ENCODE data around the gene XPO4.
"Not testable (repeated sequence)": the region's sequence is repeated elsewhere in the genome, so short reads cannot be mapped to it uniquely, and the experiment has no call there.

XPO4 gene

GRCh38 chr13:20780317-20780716 is 122.2 kb downstream of the XPO4 start:
- DNase-seq: no peak

- DNase-seq: no peak
These were observed 123.1 kb downstream of the XPO4 start for GRCh38 chr13:20779405-20779804.

DNA sequence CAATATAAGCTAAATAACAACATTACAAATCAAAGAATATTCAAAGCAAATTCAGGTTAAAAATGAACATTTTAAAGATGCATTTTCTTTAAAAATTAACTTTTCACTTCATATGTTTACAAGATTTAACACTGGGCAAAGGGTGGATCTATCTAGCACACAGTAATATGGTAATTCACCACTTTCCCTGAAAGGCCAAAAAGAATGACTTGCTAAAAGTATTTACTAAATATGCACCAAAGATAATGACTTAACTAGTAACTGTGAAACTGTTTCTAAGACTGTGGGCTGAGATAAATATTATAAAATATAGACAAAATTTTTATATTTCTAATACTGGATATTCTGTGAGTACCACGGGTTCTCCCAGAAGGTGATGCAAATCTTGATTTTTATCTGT is 124.2 kb downstream of the XPO4 start:
- DNase-seq: no peak

- no peak for DNase-seq
These were observed 125.8 kb downstream of the XPO4 start for GRCh38 chr13:20776751-20777150.

DNA sequence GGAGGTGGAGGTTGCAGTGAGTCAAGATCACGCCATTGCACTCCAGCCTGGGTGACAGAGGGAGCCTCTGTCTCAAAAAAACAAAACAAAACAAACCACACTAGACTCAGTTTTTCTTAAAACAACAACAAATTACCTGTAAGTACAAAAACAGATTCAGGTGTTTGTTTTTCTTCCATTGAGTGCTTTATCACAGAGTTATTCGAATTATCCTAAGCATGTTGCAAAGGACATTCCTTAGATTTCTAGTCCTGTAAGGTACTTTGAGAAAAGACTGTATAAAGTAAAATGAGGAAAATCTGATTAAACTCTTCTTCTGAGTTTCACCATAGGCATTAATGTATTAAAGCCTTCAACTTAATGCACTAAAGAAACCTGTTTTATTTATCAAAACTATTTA is 126.6 kb downstream of the XPO4 start:
- no peak for DNase-seq

DNA sequence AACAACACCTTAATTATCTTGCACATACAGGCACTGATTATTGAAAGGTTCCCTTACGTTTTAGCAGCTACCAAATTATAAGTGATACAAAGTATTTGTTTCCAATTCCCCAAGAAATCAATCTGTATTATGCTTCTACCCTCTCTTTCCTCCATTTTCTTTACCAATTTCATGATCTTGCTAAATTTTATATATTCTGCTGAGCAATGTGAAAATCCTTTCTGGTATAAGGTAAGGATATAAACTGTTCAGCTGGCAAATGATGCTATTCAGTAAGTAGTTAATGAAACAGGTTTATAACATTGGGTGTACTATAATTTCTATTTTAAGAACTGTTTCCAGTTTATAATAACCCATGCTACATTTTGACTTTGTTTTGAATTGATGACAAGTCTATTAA is 127.8 kb downstream of the XPO4 start:
- DNase-seq: no peak

DNA sequence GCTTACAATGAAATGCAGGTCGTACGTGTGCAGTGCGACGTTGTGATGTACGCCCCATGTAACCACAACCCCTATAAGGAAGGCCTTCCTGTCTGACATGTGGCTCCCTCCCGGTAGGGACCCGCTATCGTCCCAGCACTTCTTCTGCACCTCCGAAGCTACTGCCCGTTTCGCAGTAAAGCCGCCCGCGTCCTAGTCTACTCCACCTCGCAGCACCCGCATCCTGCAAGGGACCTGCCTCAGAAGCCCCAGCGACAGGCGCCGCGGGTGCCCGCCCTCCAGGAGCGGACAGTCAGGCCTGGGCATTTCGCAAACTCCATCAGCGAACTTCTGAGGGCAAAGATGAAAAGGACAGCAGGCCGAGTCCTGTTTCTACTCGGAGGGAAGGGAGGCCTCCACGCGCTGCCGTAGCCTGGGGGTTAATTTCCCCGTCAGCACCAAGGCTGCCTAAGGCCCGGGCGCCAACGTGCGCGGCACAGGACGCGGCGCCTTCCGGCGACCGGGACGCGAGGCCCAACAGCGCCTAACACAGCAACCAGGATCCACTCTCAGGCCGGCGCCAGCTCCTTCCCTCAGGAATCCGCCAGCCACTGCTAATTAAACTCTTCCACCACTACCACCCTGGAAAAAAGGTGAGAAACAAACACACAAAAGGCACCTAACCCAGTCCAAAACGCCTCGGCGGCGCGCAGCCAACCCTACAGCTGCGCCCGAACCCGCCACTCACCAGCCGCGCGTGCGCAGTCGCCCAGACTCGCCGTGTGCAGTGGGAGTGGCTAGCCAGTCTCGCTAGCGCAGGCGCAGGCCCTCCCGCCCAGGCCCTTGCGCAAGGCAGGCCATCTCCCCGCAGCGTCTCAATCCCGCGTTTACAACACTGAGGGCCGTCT is 129.1 kb downstream of the XPO4 start, which contains the start of gene EEF1AKMT1:
EEF1AKMT1 (minus strand) TSS at position 768 of the 887 bp plus-strand sequence. CDS start 16,363 bp downstream, outside the sequence.
- DNase-seq: peak; percentile 93 to 95

GRCh38 chr13:20772401-20773131 is 130.0 kb downstream of the XPO4 start:
- no peak for DNase-seq

- no peak for DNase-seq
These were observed 132.7 kb downstream of the XPO4 start for GRCh38 chr13:20769834-20770233.

DNA sequence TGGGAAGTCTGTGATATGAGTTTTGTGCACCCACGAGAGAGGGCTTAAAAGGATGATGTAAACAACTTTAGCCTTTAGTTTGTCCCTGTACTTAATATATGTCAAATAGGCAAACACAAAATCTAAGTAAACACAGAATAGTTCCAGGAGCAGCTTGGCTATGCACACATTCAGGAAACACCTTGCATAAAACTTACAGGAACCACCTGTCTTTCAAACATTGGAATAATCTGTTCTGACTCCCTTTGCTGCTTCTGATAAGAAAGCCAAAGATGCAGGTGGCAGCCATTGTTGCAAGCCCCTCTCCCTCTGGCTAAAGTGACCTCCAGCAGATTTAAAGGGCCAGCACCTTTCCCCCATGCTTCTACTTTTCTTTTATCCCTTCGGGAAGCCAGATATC is 133.5 kb downstream of the XPO4 start:
- DNase-seq: no peak

DNA sequence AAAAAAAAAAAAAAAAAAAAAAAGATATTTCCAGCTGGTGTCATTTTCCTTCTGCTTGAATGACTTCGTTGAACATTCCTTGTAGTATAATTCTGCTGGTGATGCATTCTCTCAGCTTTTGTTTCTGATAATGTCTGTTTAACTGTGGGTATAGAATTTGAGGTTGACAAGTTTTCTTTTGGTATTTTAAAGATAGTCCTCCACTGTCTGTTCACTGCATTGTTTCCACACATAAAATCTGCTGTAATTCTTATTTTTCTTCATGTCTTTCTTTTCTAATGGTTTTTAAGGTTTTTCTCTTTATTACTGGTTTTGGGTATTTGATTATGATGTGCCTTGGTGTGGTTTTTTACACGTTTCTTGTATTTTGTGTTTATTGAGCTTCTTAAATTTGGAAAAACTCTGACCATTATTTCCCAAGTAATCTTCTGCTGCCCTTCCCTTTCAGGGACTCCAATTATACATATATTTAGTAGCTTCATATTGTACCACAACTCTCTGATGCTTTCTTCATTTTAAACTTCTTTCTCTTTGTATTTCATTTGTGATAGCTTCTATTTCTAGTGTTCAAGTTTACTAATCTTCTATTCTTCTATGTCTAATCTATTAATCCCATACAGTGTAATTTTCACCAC is 135.1 kb downstream of the XPO4 start:
- no peak for DNase-seq

DNA sequence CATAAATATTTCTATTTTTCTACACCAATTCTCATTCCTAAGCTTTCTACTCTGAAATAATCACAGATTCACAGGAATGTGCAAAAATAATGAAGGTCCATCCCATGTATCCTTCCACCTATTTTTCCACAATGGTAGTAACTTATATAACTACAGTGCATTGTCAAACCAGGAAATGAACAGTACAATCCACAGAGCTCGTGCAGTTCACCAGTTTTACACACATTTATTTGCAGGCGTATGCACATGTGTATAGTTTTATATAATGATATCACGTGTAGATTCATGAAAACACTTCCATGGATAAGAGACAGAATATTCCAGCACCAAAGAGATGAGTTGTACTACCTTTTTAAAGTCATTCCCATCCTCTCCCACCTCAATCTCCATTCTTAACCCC is 141.7 kb downstream of the XPO4 start:
- DNase-seq: no peak

DNA sequence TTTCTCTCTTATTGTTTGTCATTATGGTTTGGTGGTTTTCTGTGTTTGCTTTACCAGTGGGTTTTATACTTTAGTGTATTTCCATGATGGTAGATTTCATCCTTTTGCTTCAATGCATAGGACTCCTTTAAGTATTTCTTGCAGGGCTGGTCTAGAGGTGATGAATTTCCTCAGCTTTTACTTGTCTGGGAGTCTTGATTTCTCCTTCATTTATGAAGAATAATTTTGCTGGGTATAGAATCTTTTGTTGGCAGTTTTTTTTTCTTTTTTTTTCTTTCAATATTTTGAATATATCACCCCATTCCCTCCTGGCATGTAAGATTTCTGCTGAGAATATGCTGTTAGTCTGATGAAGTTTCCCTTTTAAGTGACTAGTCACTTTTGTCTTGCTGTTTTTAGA is 148.5 kb downstream of the XPO4 start:
- no peak for DNase-seq

- no peak for DNase-seq
These were observed 153.2 kb downstream of the XPO4 start for GRCh38 chr13:20749377-20749776.

GRCh38 chr13:20743830-20744404 is 158.6 kb downstream of the XPO4 start:
- not testable (repeated sequence) for DNase-seq

GRCh38 chr13:20740021-20740420 is 162.5 kb downstream of the XPO4 start:
- DNase-seq: no peak

DNA sequence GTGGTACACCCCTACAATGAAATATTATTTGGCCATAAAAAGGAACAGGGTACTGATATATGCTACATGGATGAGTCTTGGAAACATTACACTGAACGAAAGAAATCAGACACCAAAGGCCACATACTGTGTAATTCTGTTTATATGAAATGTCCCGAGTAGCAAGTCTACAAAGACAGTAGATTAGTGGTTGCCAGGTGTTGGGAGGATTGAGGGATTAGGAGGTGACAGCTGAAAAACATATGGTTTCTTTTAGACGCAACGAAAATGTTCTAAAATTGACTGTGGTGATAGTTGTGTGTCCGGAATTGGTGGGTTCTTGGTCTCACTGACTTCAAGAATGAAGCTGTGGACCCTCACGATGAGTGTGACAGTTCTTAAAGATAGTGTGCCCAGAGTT is 163.9 kb downstream of the XPO4 start:
- no peak for DNase-seq

GRCh38 chr13:20729633-20730585 is 172.6 kb downstream of the XPO4 start:
- no peak for DNase-seq

DNA sequence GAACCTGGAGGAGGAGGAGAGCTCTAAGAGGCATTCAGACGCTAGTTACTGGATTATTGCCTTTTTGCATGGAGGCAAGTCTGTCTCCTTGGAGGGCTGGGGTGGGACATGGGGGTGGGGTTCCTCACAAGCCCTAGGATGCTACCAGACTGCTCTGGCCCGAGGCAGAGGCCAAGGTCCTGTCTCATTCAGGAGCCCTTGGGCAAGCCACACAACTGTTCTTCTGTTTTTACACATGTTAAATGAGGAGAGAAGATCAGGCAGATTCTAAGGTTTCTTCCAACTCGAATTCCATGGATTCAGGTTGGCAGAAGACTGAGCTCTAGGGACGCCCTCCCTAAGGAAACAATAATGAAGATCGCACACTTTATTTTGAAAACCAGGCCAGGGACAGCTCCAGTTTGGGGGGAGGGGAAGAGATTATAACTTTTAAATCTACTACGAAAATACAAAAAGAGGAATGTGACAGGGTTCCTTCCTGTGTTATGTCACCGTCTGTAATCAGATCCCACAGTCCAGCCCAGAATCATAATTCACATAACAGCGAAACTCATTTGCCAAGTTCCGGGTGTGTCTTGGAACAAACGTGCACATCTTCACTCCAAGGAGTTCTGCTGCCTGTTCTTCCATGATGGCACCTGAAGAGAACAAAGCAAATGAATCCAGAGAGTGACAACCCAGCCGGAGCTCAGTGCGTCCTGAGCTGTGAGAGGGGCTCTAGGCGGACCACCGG is 173.8 kb downstream of the XPO4 start:
- no peak for DNase-seq

- no peak for DNase-seq
These were observed 174.7 kb downstream of the XPO4 start for GRCh38 chr13:20727856-20728255.
